Common myeloid progenitor, CD34-positive (primary cell): ENCODE results near the gene KLF17.

ENCODE experiments used
- CTCF ChIA-PET: fragments of 350-600 bp; sonication (Branson Sonifier 250); formaldehyde crosslinking; loops from one replicate; lab custom pipeline; 2021; ENCODE audit warnings: antibody characterized with exemption; lab: Charles Lee
- POLR2A ChIA-PET: fragments of 350-600 bp; sonication (Branson Sonifier 250); formaldehyde crosslinking; loops from one replicate; lab custom pipeline; 2021; ENCODE audit warnings: antibody characterized with exemption; lab: Charles Lee
- DNase-seq, 3 donors: peaks; one replicate each; pipeline versions ENCODE4 v3.0.0 to v3.0.0-alpha.2; 2013
- H3K27ac ChIP-seq, 2 experiments: 1 replicate in 1 of 2; 2 replicates in 1 of 2; pipeline ENCODE4 v1.7.0; 2013; ENCODE audit warnings: inconsistent platforms in 2 of 2, low read length in 2 of 2, mild to moderate bottlenecking in 2 of 2, low read depth in 1 of 2, moderate library complexity in 1 of 2; ENCODE audit not compliant: severe bottlenecking in 2 of 2, insufficient read depth in 1 of 2, poor library complexity in 1 of 2
- H3K27me3 ChIP-seq, 5 experiments: replicated peaks in 2 of 5; 1 replicate in 3 of 5; 2 replicates in 2 of 5; pipeline versions ENCODE4 v1.6.1 to v1.7.0; 2013; ENCODE audit warnings: low read length in 4 of 5, mild to moderate bottlenecking in 2 of 5, moderate library complexity in 2 of 5, inconsistent platforms in 1 of 5; ENCODE audit not compliant: insufficient read depth in 5 of 5, control insufficient read depth in 4 of 5
- H3K36me3 ChIP-seq, 4 experiments: 1 replicate in 2 of 4; 2 replicates in 2 of 4; pipeline versions ENCODE4 v1.6.1 to v1.7.0; 2013; ENCODE audit warnings: low read length in 3 of 4, control low read depth in 1 of 4, mild to moderate bottlenecking in 1 of 4; ENCODE audit not compliant: control insufficient read depth in 4 of 4, insufficient read depth in 4 of 4
- H3K4me1 ChIP-seq, 4 experiments: 1 replicate in 3 of 4; 2 replicates in 1 of 4; pipeline versions ENCODE4 v1.6.1 to v1.7.1; 2013; ENCODE audit warnings: low read length in 3 of 4, mild to moderate bottlenecking in 3 of 4, control low read depth in 1 of 4, inconsistent platforms in 1 of 4, moderate library complexity in 1 of 4; ENCODE audit not compliant: control insufficient read depth in 4 of 4, insufficient read depth in 4 of 4; ENCODE audit errors: control extremely low read depth in 1 of 4
- H3K4me3 ChIP-seq, 7 experiments: 1 replicate in 4 of 7; 2 replicates in 3 of 7; pipeline versions ENCODE4 v1.5.1 to v1.7.0; 2013; ENCODE audit warnings: mild to moderate bottlenecking in 7 of 7, low read length in 6 of 7, moderate library complexity in 6 of 7, inconsistent platforms in 2 of 7, low read depth in 2 of 7, control low read depth in 1 of 7; ENCODE audit not compliant: insufficient read depth in 4 of 7, control insufficient read depth in 1 of 7; ENCODE audit errors: extremely low read depth in 1 of 7
- H3K9me3 ChIP-seq, 5 experiments: 1 replicate in 4 of 5; 2 replicates in 1 of 5; pipeline versions ENCODE4 v1.6.1 to v1.7.1; 2013; ENCODE audit warnings: low read length in 4 of 5, mild to moderate bottlenecking in 2 of 5, inconsistent platforms in 1 of 5, low read depth in 1 of 5, moderate library complexity in 1 of 5; ENCODE audit not compliant: control insufficient read depth in 4 of 5, insufficient read depth in 2 of 5; ENCODE audit errors: control extremely low read depth in 1 of 5
- whole genome bisulfite sequencing: methylation state at CpG from one replicate; pipeline ENCODE4 v1.1.5; 2013; ENCODE audit not compliant: insufficient coverage; 5-methylcytosine and 5-hydroxymethylcytosine counted together

Gene KLF17

GRCh38 chr1:44151332-44151731 is 32.7 kb downstream of the KLF17 start:
- WGBS, result 100% methylated on average over 1 of the region's 6 CpGs
- H3K27me3 ChIP-seq, result peaks cover 0 to 4% (median 0%) of the 10 kb centered on the region in 5 experiments
- no peak overlapping the region for H3K4me3 ChIP-seq
- H3K36me3 ChIP-seq, result no peaks in the 10 kb centered on the region
- ChIA-PET CTCF (interaction anchor here (1.1 kb wide), 1 partner anchor 30 kb away, joined by 3 read pairs; no protein-coding TSS in a partner anchor), POLR2A (interaction anchor here (0.6 kb wide), 1 partner anchor 73 kb away, joined by 3 read pairs; no protein-coding TSS in a partner anchor)
- H3K27ac ChIP-seq, result no peak overlapping the region
- H3K4me1 ChIP-seq, result no peaks in the 10 kb centered on the region
- H3K9me3 ChIP-seq, result peaks cover 0 to 8% (median 0%) of the 10 kb centered on the region in 5 experiments
- no peak for DNase-seq

DNA sequence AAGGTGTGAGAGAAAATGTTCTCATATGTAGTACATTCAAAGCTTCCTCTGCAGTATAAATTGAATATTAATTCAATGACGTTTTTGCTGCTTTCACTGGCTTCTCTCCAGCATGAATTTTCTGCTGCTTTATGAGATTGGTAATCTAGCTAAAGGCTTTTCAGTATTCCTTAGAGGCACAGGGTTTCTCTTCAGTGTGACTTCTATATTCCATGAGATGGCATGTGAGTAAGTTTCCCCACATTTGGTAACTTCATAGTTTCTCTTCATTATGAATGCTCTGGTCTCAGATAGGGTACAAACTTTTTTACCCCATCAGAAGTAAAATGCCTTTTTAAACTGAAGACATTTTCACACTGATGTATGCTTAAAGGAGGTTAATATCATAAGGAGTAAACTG is 33.2 kb downstream of the KLF17 start:
- Histone ChIP-seq H3K36me3 (no peaks in the 10 kb centered on the region), H3K4me3 (no peak overlapping the region), H3K9me3 (peaks cover 0 to 3% (median 0%) of the 10 kb centered on the region in 5 experiments), H3K27me3 (peaks cover 0 to 4% (median 0%) of the 10 kb centered on the region in 5 experiments), H3K27ac (no peak overlapping the region), H3K4me1 (no peaks in the 10 kb centered on the region)
- DNase-seq, result no peak
- ChIA-PET CTCF (no interaction called here), POLR2A (interaction anchor here (0.6 kb wide), 1 partner anchor 73 kb away, joined by 3 read pairs; no protein-coding TSS in a partner anchor)
- WGBS, result no CpG with 5 or more reads among the region's 1 CpG

- peaks cover 0 to 4% (median 0%) of the 10 kb centered on the region in 5 experiments for H3K27me3 ChIP-seq
- H3K36me3 ChIP-seq, result no peaks in the 10 kb centered on the region
- no peak overlapping the region for H3K27ac ChIP-seq
- no peaks in the 10 kb centered on the region for H3K9me3 ChIP-seq
- H3K4me1 ChIP-seq, result no peaks in the 10 kb centered on the region
- no CpG with 5 or more reads among the region's 1 CpG for WGBS
- ChIA-PET POLR2A (no interaction called here), CTCF (no interaction called here)
- no peak for DNase-seq
- H3K4me3 ChIP-seq, result no peak overlapping the region
Measured at GRCh38 chr1:44152692-44153091, 34.1 kb downstream of the KLF17 start.

DNA sequence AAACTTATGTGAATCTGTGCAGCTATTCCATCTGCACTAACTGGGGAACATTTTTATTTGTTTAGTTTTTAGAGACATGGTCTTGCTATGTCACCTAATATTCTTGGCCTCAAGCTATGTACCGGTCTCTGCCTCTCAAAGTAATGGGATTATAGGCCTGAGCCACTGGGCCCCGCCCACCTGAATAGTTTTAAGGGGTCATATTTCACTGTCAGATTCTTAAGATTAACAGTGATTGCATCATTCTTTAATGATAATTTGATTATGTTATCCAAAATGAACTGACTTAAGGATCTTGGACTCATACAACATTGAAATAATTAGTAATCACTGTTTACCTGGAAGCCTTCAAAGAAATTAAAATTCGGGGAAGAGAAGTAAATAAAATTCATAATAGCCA is 35.4 kb downstream of the KLF17 start:
- Histone ChIP-seq H3K4me3 (no peak overlapping the region), H3K27me3 (peaks cover 0 to 4% (median 0%) of the 10 kb centered on the region in 5 experiments), H3K9me3 (no peaks in the 10 kb centered on the region), H3K4me1 (no peaks in the 10 kb centered on the region), H3K36me3 (no peaks in the 10 kb centered on the region), H3K27ac (no peak overlapping the region)
- DNase-seq, result no peak
- ChIA-PET POLR2A (no interaction called here), CTCF (no interaction called here)
- WGBS, result 83% methylated on average over 2 of the region's 3 CpGs

DNA sequence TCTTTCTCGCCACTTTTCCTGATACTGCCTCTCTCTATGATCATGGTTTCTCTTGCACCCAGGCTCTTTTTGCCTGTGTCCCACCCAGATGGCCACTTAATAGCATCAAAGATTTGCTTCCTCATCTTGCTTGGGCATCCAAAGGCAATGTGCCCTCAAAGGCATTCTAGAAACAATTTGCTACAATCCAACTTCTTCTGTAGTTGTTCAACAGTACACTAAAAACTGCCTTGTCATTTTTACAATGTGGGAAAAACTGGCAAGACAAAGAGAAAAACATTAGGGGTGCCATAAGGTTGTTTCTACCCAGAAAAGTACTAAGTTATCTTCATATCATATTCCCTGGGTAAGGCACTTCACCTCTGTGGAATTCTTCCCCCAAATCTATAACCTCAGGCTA is 39.3 kb downstream of the KLF17 start:
- DNase-seq, result no peak
- ChIA-PET CTCF (interaction anchor here (1.7 kb wide), 1 partner anchor 47 kb away, joined by 3 read pairs; no protein-coding TSS in a partner anchor), POLR2A (no interaction called here)
- 100% methylated on average over 1 of the region's 1 CpG for WGBS
- H3K27me3 ChIP-seq, result no peaks in the 10 kb centered on the region
- H3K4me3 ChIP-seq, result no peak overlapping the region
- peaks cover 0 to 2% (median 0%) of the 10 kb centered on the region in 5 experiments for H3K9me3 ChIP-seq
- no peaks in the 10 kb centered on the region for H3K36me3 ChIP-seq
- H3K4me1 ChIP-seq, result no peaks in the 10 kb centered on the region
- no peak overlapping the region for H3K27ac ChIP-seq

- Histone ChIP-seq H3K27me3 (no peaks in the 10 kb centered on the region), H3K4me1 (no peaks in the 10 kb centered on the region), H3K27ac (no peak overlapping the region), H3K36me3 (no peaks in the 10 kb centered on the region), H3K4me3 (no peak overlapping the region), H3K9me3 (peaks cover 0 to 2% (median 0%) of the 10 kb centered on the region in 5 experiments)
- POLR2A ChIA-PET, result no interaction called here
- CTCF ChIA-PET, result no interaction called here
- no peak for DNase-seq
Measured at GRCh38 chr1:44158871-44159270, 40.2 kb downstream of the KLF17 start.

GRCh38 chr1:44161546-44161945 is 42.9 kb downstream of the KLF17 start:
- no peak overlapping the region for H3K27ac ChIP-seq
- ChIA-PET POLR2A (no interaction called here), CTCF (no interaction called here)
- H3K4me1 ChIP-seq, result no peaks in the 10 kb centered on the region
- no peak for DNase-seq
- H3K9me3 ChIP-seq, result peaks cover 0 to 2% (median 0%) of the 10 kb centered on the region in 5 experiments
- no peak overlapping the region for H3K4me3 ChIP-seq
- H3K27me3 ChIP-seq, result no peaks in the 10 kb centered on the region
- no peaks in the 10 kb centered on the region for H3K36me3 ChIP-seq
